DND-41 (cell line): ENCODE results near the gene ALKBH2.

Experiments used
- CTCF ChIP-seq: IDR thresholded peaks from 2 replicates; pipeline ENCODE4 v1.5.1; 2012; ENCODE audit warnings: borderline replicate concordance, low read length, moderate library complexity, mild to moderate bottlenecking; ENCODE audit not compliant: poor library complexity, severe bottlenecking; ENCODE audit errors: extremely low read depth
- EZH2 ChIP-seq: IDR thresholded peaks from 3 replicates; pipeline ENCODE4 v1.6.1; 2012; ENCODE audit warnings: borderline replicate concordance, low read depth, mild to moderate bottlenecking, moderate library complexity, low read length, inconsistent platforms; ENCODE audit not compliant: severe bottlenecking

DNA sequence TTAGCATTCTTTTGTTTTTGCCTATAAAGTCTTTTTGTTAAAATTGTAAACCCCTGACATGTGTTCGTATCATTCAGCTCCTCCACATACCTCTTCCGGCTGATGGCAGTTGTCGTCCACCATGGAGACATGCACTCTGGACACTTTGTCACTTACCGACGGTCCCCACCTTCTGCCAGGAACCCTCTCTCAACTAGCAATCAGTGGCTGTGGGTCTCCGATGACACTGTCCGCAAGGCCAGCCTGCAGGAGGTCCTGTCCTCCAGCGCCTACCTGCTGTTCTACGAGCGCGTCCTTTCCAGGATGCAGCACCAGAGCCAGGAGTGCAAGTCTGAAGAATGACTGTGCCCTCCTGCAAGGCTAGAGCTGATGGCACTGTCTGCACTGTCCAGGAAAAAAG, 7.7 kb downstream of the ALKBH2 start:
- TF ChIP-seq CTCF (no peak), EZH2 (no peak)
